Naive B cell (primary cell): ENCODE results near the gene CNST. TPM values are rescaled to one million over a fixed set of nuclear protein-coding genes. Genes with fewer than 3 reads are reported as not detected.
"Not testable (repeated sequence)": the region's sequence is repeated elsewhere in the genome, so short reads cannot be mapped to it uniquely, and the experiment has no call there.

Experiments used
- ATAC-seq, 2 donors: fragments of 150-1000 bp; cut with Tn5 transposase; 2 replicates each; pipeline ENCODE4 v1.10.0; 2021; ENCODE audit warnings: low read depth in 2 of 2, mild to moderate bottlenecking in 2 of 2, moderate library complexity in 2 of 2
- DNase-seq: peaks from one replicate; pipeline ENCODE4 v3.0.0; 2022
- H3K27ac Mint-ChIP-seq, 6 donors: one replicate each; pipeline ENCODE4 v1.8.0; 2020 to 2022; ENCODE audit warnings: mild to moderate bottlenecking in 6 of 6, mixed read lengths in 6 of 6, moderate library complexity in 5 of 6, inconsistent platforms in 2 of 6
- H3K27me3 Mint-ChIP-seq, 3 donors: one replicate each; pipeline ENCODE4 v1.8.0; 2021 to 2022; ENCODE audit warnings: mixed read lengths in 3 of 3, mild to moderate bottlenecking in 1 of 3
- H3K36me3 Mint-ChIP-seq, 2 donors: one replicate each; pipeline ENCODE4 v1.8.0; 2020 to 2022; ENCODE audit warnings: mixed read lengths in 2 of 2, inconsistent platforms in 1 of 2, mild to moderate bottlenecking in 1 of 2
- H3K4me1 Mint-ChIP-seq, 3 donors: one replicate each; pipeline ENCODE4 v1.8.0; 2020 to 2022; ENCODE audit warnings: mixed read lengths in 3 of 3, inconsistent platforms in 1 of 3, mild to moderate bottlenecking in 1 of 3, moderate library complexity in 1 of 3
- H3K4me3 Mint-ChIP-seq, 8 donors: one replicate each; pipeline ENCODE4 v1.8.0; 2020 to 2022; ENCODE audit warnings: mild to moderate bottlenecking in 8 of 8, mixed read lengths in 8 of 8, moderate library complexity in 8 of 8, inconsistent platforms in 2 of 8
- H3K9me3 Mint-ChIP-seq, 7 donors: one replicate each; pipeline ENCODE4 v1.8.0; 2020 to 2022; ENCODE audit warnings: mixed read lengths in 7 of 7, mild to moderate bottlenecking in 5 of 7, inconsistent platforms in 2 of 7, moderate library complexity in 1 of 7
- polyA plus RNA-seq, 6 donors: library from polyadenylated mRNA; unstranded; fragments of 300-500 nt; fragmentation: Illumina TruSeq; gene quantifications; one replicate each; pipeline ENCODE4 v1.2.3, GENCODE V29; 2021; ENCODE audit warnings: low read depth in 6 of 6

CNST gene
- polyA plus RNA-seq, 6 donors from 2014 or later: 24.1 to 61.5 (median 45.4) TPM

DNA sequence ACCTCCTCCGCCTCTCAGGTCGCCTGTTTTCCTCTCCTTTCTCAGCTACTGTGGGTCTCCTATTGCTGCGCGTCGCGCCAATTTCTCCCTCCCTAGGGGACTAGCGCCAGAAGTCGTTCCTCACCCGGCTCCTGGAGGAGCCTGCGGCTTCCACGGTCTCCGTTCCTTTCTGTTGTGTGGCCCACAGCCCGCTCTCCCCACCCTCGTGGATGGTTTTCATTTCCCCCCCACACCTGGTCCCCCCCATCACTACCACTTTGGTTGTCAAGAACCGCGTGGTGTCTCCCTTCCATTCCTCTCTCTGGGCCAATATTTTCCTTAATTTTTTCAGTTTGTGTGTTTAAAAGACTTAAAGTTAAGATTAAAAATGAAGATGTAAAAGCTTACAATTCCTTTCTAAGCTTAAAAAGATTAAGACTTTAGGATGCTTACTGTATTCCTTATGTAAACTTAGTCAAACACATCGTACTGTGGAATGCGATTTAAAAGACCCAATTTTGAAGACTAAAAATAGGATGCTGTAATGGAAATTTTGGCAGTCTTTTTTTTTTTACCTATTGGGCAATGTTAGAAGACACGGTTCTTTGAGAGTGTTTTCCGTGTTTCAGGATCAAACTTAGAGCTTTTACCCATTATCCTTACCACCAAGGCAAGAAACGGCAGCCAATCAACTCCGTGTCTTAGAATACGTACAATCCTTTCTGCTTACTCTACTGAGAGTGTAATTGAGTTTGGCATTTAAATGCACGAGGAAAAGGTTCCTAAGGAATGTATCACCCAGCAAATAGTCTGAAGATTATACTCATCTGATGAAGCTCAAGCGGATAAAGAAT lies 773 bp downstream of the CNST start:
- Mint-ChIP-seq H3K4me1 (peaks cover 31 to 71% (median 32%) of the 10 kb centered on the region in 3 donors), H3K27me3 (no peaks in the 10 kb centered on the region), H3K36me3 (peaks cover 0 to 4% of the 10 kb centered on the region in 2 donors), H3K27ac (peak overlapping the region; percentile 96 to 99 (median 98)), H3K9me3 (no peaks in the 10 kb centered on the region), H3K4me3 (peak overlapping the region; percentile 99 to 100 (median 100))
- DNase-seq (no peak), ATAC-seq (peak; percentile 35 to 37)

DNA sequence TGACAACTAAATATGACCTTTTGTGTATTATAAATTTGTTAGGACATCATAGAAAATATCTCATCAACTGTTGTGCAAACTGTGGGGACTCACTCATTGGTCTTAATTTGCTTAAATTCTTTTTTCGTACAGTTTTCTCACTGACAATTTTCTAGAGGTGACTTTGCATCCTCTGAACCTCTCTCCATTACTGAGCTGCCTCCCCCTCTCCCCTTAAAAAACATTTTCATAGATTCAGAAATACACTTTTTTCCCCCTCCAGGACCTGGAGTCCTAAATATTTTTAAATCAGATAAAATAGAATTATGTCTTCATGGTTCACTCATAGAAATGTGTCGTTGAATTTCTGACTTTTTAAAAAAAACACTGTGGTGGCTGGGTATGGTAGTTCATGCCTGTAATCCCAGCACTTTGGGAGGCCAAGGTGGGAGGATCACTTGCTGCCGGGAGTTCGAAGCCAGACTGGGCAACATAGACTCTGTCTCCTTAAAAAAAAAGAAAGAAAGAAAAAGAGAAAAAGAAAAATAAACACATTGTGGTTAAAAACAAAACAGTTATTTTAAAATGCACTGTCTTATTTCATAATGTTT lies 1.5 kb downstream of the CNST start:
- ATAC-seq (no peak), DNase-seq (no peak)
- peaks cover 0 to 4% of the 10 kb centered on the region in 2 donors for H3K36me3 Mint-ChIP-seq
- H3K4me3 Mint-ChIP-seq: peak overlapping the region; percentile 99 to 100 (median 100)
- no peaks in the 10 kb centered on the region for H3K27me3 Mint-ChIP-seq
- H3K4me1 Mint-ChIP-seq: peaks cover 31 to 76% (median 32%) of the 10 kb centered on the region in 3 donors
- no peaks in the 10 kb centered on the region for H3K9me3 Mint-ChIP-seq
- H3K27ac Mint-ChIP-seq: peak overlapping the region; percentile 96 to 99 (median 98)

DNA sequence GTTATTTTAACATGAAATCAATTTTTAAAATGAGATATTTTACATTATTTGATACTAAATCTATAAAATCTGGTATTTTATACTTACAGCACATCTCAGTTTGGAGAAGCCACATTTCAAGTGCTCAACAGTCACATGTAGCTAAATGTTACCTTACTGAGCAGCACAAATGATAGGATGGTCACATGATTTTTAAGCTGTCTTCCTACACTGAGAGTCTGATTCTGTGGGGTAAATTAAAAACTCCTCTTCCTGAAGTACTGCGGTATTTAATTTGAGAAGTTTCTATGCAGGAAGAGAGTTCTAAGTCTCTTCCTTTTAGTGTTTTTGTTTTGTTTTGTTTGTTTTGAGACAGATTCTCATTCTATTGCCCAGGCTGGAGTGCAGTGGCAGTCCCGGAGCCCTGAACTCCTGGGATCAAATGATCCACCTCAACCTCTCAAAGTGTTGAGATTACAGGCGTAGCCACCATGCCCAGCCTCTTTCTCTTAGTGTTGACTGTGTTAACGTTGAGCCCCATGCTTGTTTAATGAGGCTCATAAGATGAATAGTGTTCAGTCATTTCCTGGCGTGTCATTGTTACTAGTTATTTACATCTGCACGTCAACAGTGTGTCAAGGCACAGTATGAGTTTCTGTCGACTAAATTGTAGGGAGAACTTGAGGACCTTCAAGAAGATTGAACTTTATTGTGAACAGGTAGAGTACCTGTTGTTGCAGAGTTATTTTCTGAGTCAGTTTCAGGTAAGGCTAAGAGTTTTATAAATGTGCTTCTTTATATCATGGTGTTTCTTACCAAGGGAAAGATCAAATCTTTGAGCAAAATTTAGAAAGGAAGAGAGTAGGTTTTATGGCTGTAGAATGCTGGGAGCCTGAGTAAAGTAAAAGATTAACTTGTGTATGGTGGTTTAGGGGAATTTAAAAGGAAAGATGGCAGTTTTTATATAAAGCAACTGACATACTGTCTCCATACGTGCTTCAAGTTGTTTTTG lies 3.3 kb downstream of the CNST start:
- no peak for ATAC-seq
- Mint-ChIP-seq H3K36me3 (peaks cover 0 to 4% of the 10 kb centered on the region in 2 donors), H3K27ac (peak overlapping the region; percentile 72 to 97 (median 92)), H3K4me1 (peaks cover 41 to 86% (median 43%) of the 10 kb centered on the region in 3 donors), H3K4me3 (peak overlapping the region; percentile 60 to 93 (median 82)), H3K9me3 (no peaks in the 10 kb centered on the region), H3K27me3 (no peaks in the 10 kb centered on the region)
- DNase-seq: peak; percentile 24

DNA sequence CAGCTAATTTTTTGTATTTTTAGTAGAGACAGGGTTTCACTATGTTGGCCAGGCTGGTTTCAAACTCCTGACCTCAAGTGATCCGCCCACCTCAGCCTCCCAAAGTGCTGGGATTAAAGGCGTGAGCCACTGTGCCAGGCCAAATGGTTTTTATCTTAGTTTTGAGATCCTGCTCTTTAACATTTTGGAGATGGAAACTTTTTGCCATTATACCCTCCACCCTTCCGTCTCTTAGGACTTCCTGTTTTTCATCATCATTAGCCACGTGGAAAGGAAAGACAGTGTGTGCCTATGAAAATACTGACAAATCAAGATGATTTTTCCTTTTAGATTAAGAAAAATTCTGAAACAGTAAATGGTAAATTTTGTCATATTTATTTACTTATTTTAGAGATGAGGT lies 5.1 kb downstream of the CNST start:
- Mint-ChIP-seq H3K4me1 (peaks cover 39 to 78% (median 42%) of the 10 kb centered on the region in 3 donors), H3K4me3 (peak overlapping the region; percentile 60 to 86 (median 80)), H3K27ac (peak overlapping the region; percentile 89 to 97 (median 92))
- not testable (repeated sequence) for H3K27me3 Mint-ChIP-seq, H3K36me3 Mint-ChIP-seq, H3K9me3 Mint-ChIP-seq
- ATAC-seq: peak; percentile 24 to 38
- DNase-seq: peak; percentile 44

DNA sequence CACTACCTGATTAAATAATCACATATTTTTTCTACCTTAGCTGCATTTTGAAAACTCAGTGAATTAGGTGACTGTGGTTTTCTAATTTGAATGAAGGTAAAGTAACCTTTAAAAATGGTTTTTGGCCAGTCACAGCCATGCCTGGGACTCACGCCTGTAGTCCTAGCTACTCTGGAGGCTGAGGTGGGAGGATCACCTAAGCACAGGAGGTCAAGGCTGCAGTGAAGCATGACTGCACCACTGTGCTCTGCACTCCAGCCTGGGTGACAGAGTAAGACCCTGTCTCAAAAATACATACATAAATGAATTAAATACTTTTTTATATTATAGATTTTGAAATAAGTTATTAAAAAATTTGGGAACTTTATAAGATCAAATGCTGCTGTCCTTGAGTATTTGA lies 5.7 kb downstream of the CNST start:
- Mint-ChIP-seq H3K9me3 (no peaks in the 10 kb centered on the region), H3K27me3 (no peaks in the 10 kb centered on the region), H3K27ac (peak overlapping the region in 5 of 6 donors; percentile 49 to 93 (median 91)), H3K4me1 (peaks cover 40 to 85% (median 43%) of the 10 kb centered on the region in 3 donors), H3K36me3 (peaks cover 0 to 4% of the 10 kb centered on the region in 2 donors), H3K4me3 (peak overlapping the region in 4 of 8 donors; percentile 77 to 86 (median 83))
- ATAC-seq (no peak), DNase-seq (no peak)

DNA sequence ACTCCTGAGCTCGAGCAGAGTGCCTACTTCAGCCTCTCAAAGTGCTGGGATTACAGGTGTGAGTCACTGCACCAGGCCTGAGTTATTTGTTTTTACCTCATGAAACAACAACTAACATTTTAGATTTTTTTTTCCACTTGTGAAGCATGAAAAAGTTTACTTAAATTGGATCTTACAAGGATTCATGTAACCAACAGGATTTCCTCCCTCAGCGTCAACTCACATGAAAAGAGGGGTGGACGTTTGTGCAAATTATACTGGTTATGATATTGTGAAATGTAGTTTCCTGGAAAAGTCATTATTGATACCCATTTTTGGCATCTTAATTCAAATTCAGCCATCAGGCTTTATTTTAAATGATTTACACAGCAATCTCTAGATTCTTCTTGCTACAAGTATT lies 6.5 kb downstream of the CNST start:
- ATAC-seq: no peak
- peaks cover 45 to 86% (median 45%) of the 10 kb centered on the region in 3 donors for H3K4me1 Mint-ChIP-seq
- peaks cover 0 to 6% of the 10 kb centered on the region in 2 donors for H3K36me3 Mint-ChIP-seq
- DNase-seq: no peak
- H3K27ac Mint-ChIP-seq: peak overlapping the region; percentile 77 to 91 (median 82)
- no peaks in the 10 kb centered on the region for H3K9me3 Mint-ChIP-seq
- no peaks in the 10 kb centered on the region for H3K27me3 Mint-ChIP-seq
- H3K4me3 Mint-ChIP-seq: peak overlapping the region; percentile 36 to 73 (median 60)

DNA sequence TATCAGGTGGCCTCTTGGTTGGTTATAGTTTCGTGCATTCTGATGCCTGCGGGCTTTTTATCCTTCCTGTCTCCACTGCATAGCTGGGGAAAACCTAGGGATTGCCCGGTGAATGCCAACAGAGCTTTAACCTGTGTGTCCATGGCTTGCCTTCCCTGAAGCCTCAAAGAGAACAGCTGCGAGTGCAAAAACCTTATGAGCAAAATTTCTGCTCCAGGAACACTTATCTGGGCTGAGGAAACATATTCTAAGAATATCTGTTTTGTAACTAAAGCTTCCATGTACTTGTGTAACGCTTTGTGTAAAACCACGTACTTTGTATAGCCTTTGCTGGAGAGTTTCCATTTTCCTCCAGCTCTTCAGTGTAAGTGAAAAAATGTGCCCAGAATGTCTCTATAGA lies 7.2 kb downstream of the CNST start:
- DNase-seq (no peak), ATAC-seq (no peak)
- Mint-ChIP-seq H3K4me1 (peaks cover 48 to 86% (median 50%) of the 10 kb centered on the region in 3 donors), H3K9me3 (no peaks in the 10 kb centered on the region), H3K27ac (peak overlapping the region; percentile 24 to 91 (median 78)), H3K27me3 (no peaks in the 10 kb centered on the region), H3K36me3 (peaks cover 0 to 8% of the 10 kb centered on the region in 2 donors), H3K4me3 (peak overlapping the region in 7 of 8 donors; percentile 3 to 73 (median 65))

DNA sequence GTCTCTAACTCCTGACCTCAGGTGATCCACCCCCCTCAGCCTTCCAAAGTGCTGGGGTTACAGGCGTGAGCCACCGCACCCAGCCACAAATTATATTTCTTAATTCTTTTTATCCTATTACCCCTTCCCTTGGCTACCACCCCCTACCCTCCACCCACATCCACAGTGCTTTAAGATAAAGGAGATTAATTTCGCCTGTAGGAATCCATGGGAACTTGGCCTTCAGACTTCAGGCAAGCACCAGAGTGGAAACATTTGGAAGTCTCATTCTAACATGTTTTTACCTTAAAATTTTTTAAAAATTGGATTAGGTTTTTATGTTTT lies 10.4 kb downstream of the CNST start:
- ATAC-seq (no peak), DNase-seq (no peak)
- Mint-ChIP-seq H3K4me1 (peaks cover 49 to 87% (median 58%) of the 10 kb centered on the region in 3 donors), H3K27me3 (no peaks in the 10 kb centered on the region), H3K4me3 (peak overlapping the region in 3 of 8 donors; percentile 3 to 50 (median 9)), H3K27ac (peak overlapping the region in 3 of 6 donors; percentile 41 to 65 (median 63)), H3K9me3 (no peaks in the 10 kb centered on the region), H3K36me3 (peaks cover 0 to 4% of the 10 kb centered on the region in 2 donors)

DNA sequence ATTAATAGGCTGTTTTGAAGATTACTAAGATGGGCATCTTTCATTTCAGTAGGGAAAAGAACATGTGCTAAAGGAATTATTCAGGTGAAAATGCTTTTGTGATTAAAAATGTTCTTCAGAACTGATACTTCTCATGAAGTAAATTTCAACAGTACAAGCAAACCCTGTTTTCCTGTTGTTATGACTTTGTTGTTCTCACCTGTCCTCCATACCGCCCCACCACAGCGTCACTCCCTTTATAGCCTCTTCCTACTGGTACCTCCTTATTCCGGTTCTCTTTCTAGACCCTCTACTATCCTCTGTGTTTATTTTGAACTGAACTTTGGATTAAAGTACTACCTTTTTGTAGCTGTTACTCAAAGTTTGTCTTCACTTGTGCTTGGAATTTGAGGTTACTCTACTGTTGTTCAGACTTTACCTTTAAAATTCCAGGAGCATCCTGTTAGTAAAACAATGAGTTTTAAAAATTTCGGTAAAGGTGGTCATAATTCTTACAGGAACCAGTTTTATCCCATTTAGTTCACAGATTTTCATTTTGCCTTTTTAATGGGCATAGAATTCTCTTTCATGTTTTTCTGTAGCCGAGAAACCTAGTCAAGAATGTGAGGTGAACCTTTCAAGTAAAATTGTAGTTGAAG lies 10.9 kb downstream of the CNST start:
- H3K27ac Mint-ChIP-seq: peak overlapping the region in 5 of 6 donors; percentile 5 to 88 (median 30)
- peaks cover 0 to 4% of the 10 kb centered on the region in 2 donors for H3K36me3 Mint-ChIP-seq
- peaks cover 52 to 86% (median 61%) of the 10 kb centered on the region in 3 donors for H3K4me1 Mint-ChIP-seq
- no peaks in the 10 kb centered on the region for H3K9me3 Mint-ChIP-seq
- peak overlapping the region in 7 of 8 donors; percentile 3 to 60 (median 18) for H3K4me3 Mint-ChIP-seq
- ATAC-seq: no peak
- no peak for DNase-seq
- no peaks in the 10 kb centered on the region for H3K27me3 Mint-ChIP-seq

DNA sequence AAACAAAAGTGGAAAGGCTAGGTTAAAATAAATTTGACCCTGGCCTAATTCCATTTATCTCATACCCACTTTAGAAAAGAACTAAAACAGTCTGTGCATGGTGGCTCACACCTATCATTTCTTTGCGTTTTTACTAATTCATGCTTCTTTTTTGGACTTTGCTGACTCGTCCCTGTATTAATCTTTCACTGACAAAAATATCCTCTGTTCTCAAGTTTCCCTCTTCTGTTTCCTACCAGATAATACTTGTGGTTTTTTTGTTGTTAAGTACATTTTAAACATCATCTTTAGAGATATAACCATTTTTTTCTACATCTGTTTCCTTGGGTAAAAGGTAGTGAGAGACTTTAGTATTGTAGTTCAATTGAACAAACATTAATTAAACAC lies 11.5 kb downstream of the CNST start:
- Mint-ChIP-seq H3K4me3 (peak overlapping the region in 6 of 8 donors; percentile 3 to 60 (median 46)), H3K36me3 (peaks cover 2 to 4% of the 10 kb centered on the region in 2 donors), H3K27me3 (no peaks in the 10 kb centered on the region), H3K4me1 (peaks cover 57 to 84% (median 66%) of the 10 kb centered on the region in 3 donors), H3K9me3 (no peaks in the 10 kb centered on the region), H3K27ac (peak overlapping the region; percentile 53 to 88 (median 80))
- DNase-seq: no peak
- ATAC-seq: no peak

DNA sequence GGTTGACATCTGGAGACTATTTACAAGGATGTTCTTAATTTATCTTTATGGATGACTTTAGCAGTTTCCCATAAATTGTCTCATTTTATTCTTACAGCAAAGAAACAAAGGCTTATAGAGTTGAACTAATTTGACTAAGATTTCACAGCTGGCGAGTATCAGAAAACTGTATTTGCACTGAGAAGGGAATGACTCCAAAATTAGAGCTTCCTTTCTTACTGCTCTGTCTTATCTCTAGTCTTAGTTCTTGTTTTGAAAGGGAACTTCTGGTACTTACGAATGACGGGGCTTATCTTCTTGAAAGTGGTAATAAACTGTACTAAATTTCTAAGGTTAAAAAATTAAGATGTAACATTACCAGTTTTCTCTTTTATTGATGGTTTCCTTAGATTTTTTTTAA lies 13.6 kb downstream of the CNST start:
- H3K4me3 Mint-ChIP-seq: peak overlapping the region in 7 of 8 donors; percentile 32 to 77 (median 59)
- no peaks in the 10 kb centered on the region for H3K27me3 Mint-ChIP-seq
- no peaks in the 10 kb centered on the region for H3K9me3 Mint-ChIP-seq
- peaks cover 12 to 21% of the 10 kb centered on the region in 2 donors for H3K36me3 Mint-ChIP-seq
- peak; percentile 73 to 81 for ATAC-seq
- H3K27ac Mint-ChIP-seq: peak overlapping the region in 5 of 6 donors; percentile 38 to 88 (median 70)
- H3K4me1 Mint-ChIP-seq: peaks cover 55 to 80% (median 66%) of the 10 kb centered on the region in 3 donors
- DNase-seq: no peak
